Activated T-cell treated with anti-CD3 and anti-CD28 coated beads for 1 hour (primary cell): ENCODE results near the gene DPH1.

ENCODE experiments used
- DNase-seq: peaks from one replicate; pipeline ENCODE4 v3.0.0-alpha.2; 2020; ENCODE audit warnings: low read depth

The DPH1 gene

DNA sequence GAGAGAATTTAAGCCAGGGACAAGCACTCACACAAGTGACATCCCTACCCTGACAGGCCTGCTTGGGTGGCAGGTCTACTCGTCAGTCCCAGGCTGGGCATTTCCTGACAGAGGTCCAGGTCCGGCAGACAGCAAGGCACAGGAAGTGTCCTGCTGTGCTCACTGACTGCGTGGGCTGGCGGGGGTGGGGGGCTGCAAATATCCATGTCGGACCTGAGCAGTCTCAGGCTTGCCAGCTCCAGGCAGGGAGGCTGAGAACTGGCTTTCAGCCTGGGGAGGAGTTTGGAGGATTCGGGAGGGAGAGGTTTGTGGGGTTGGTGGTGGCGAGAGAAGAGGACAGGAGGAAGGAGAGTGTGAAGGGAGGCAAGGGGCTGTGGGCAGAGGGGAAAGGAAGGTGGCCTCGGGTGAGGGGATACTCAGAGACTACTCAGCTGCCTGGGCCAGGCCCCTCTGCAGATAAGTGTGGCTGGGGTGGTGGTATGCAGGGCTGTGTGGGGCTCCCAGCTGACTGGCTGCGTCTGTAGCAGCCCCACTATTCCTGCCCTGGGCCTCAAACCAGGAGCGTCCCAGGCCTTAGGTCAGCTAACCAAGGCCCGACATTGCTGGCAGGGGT is 32.7 kb downstream of the DPH1 start:
- DNase-seq = no peak

DNA sequence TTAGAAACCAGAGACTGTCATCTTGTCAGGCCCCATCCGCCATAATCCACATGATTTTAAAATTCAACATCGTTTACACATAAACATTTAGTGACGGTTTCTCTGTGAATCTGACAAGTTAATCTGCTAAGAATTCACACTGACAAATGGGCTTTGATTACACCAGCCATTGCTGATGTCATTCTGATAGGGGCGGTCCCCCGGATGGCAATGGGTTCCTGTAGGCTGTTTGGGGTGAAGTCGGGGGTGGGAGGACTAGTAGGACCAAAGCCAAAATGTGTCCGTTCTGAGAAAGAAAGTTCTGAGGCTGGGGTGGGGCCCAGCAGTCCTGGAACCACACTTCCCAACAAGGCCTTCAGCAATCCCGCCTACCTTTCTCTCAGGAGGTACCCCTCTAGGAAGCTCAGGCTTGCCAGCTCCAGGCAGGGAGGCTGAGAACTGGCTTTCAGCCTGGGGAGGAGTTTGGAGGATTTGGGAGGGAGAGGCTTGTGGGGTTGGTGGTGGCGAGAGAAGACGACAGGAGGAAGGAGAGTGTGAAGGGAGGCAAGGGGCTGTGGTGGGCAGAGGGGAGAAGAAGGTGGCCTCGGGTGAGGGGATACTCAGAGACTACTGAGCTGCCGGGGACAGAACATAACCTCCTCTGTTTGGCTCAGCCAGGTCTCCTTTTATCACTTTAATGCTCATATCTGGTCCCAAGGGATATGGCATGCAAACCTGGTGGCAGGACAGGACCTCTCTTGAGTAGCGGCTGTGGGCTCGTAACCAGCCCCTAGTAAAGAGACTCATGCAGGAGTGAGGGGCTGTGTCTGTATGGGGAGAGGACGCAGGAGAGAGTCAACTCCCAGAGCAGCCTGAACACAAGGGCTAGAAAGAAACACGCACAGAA is 33.6 kb downstream of the DPH1 start:
- DNase-seq = no peak

- no peak for DNase-seq
These were observed 34.2 kb downstream of the DPH1 start for GRCh38 chr17:2064147-2064489.

DNA sequence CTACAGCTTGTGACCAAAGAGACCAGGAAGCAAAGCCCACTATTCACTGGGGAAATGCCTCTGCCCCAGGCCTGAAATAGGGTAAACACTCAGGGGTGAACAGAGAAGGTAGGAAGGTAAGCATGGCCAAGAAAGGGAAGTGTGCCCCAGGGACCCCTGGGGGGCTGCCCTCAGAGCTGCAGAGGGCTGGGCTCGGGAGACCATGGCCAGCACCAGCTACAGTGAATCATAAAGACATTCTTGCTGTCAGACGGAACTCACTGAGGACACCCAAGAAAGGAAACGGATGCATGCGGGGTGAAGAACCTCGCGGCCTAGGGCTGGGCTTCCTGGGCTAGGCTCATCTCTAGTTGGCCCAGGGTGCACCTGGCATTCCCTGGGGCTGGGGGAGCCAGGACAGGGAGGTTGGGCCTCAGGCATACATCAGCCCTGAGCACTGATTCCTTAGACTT is 34.6 kb downstream of the DPH1 start:
- no peak for DNase-seq

- DNase-seq = no peak
These were observed 35.2 kb downstream of the DPH1 start for GRCh38 chr17:2064980-2065785.

DNA sequence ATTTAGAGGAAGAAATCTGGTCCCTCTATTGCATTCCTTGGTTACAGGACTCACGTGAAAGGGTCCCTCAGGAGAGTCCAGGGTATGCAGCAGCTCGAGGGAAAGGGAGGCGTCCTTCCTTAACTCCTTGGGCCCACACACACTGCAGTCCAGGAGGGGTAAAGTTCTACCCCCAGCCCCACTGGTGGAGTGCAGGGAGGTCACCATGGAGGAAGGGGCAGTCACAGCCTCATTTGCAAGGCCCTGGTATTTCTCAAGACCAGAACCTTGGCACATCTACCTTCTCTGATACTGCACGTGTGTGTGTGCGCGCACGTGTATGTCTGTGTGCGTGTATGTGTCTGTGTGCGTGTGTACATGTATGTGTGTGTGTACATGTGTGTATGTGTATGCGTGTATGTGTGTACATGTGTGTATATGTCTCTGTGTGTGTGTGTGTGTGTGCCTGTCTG is 36.0 kb downstream of the DPH1 start:
- DNase-seq = no peak

DNA sequence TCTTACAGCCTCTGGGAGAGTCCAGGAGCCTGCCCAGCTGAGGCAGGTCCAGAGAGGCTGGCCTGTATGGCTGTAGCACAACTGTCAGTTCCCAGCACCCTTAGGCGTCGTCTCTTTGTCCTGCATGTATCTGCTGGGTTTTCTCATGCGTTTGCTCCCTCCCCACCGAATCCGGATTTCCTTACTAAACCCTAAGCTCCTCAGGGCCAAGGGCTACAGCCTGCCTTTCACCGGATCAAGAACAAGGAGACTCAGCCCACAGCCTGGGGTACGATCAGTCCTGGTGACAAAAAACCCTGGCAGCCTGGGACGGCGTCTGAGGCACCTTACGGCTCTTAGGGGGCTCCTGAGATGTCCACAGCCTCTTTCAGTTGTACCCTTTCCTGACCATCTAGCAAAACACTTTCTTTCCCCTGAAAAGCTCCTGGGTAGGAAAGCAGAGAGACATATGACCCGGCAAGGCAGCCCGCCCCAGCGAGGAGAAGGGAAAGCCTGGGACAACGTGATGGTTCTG is 37.2 kb downstream of the DPH1 start:
- DNase-seq = no peak

- DNase-seq = no peak
These were observed 37.7 kb downstream of the DPH1 start for GRCh38 chr17:2067608-2068024.

GRCh38 chr17:2068031-2068518 is 38.1 kb downstream of the DPH1 start:
- no peak for DNase-seq

DNA sequence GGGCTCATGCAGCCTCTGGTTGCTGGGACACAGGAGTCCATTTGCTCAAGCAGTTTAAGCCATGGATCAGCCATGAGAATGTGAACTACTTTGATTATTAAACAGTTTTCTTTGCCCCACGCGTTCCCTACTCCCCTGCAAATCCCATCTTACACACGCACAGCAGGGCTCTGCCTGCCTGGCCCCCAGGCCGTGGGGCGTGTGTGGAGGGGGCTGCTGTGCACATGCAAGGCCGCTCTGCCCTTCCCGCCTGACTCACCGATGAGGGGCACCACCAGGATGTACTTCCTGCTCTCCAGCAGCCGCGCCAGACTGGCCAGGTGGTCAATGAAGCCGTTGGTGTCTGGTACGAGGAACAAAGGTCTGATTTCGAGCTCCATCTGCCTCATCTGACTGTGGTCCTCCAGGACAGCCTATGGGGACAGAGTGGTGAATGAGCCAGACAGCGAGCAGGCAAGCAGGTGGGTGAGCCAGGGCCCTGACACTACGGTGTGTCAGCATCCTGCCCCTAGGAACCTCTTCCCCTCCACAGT is 38.6 kb downstream of the DPH1 start:
- DNase-seq = no peak

DNA sequence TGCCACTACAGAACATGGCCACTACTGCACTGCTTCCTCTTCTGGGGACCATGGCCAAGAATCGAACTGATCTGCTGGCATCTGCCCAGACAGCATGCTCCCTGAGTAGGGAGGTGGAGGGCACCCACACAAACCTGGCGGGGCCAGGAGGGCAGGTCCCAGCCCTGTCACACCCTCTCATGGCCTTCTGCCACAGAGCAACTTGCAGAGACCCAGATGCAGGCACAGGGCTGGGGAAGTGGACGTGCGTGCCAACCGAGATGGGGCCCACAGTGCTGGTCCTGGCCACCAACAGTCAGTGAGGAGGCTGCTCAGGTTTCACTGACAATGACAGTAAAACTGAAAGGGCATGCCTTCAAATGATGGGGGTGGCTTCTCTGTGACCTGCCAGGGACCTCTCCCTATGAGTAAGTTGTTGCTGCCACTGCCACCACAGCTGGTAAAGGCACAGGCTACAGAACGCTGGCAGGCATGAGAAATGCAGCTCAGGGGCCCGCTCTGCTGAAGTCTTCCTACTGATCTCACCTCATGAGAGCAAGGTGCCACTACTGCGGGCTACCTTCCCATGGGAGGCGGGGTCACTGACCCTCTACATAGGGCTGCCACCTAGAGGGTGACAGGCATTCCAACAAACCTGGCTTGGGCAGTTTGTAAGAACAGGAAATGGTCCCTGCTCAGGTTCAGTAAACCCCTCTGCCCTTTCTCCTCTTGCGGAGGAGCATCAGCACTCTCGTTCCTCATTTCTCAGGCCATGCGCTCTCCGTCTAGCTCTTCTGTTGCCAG is 40.5 kb downstream of the DPH1 start:
- no peak for DNase-seq

- DNase-seq = no peak
These were observed 41.1 kb downstream of the DPH1 start for GRCh38 chr17:2071024-2071385.

GRCh38 chr17:2071455-2072281 is 41.7 kb downstream of the DPH1 start:
- DNase-seq = no peak

GRCh38 chr17:2074919-2075318 is 45.0 kb downstream of the DPH1 start:
- DNase-seq = no peak

DNA sequence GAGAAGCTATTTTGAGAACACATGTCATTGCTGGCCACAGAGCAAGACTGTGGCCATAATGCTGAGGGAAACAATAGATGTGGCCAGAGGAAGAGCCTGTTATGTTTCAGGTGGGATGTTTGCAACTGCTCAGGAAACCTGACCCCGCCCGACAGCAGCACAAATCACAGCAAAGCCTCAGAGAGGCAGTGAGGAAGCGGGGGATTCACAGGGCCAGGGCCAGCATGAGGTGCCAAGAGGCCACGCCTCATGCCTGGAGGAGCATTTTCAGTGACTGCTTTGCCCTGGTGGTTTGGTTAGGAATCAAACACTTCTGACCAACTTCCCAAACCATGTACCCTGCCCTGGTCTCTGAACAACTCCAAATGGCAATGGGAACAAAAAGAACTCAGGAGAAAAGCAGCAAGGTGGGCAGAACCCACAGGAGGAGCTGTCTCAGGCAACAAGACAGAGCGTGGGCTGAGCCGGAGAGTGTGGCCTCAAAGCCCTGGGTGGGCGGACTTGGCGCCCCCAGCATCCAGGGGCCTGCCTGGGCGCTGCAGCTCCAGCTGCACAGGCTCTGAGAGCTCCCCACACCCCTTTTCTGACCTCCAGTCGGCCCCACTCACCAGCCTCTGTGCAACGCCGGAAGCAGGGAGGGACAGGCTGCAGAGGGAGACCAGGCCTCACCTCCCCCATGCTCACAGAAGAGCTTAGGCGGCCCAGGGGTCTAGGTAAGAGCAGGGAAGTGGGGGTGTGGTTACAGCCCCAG is 45.6 kb downstream of the DPH1 start:
- DNase-seq = no peak

- DNase-seq = no peak
These were observed 46.4 kb downstream of the DPH1 start for GRCh38 chr17:2076087-2076984.

GRCh38 chr17:2077040-2077439 is 47.1 kb downstream of the DPH1 start:
- DNase-seq = no peak

- no peak for DNase-seq
These were observed 51.6 kb downstream of the DPH1 start for GRCh38 chr17:2081564-2081963.
